ENCODE measurements around the gene HDLBP. TPM values are rescaled to one million over a fixed set of nuclear protein-coding genes. Genes with fewer than 3 reads are reported as not detected.

The HDLBP gene
- total RNA-seq, 6 experiments from 2014 or later, result 991 to 1,153 (median 1,104) TPM

DNA sequence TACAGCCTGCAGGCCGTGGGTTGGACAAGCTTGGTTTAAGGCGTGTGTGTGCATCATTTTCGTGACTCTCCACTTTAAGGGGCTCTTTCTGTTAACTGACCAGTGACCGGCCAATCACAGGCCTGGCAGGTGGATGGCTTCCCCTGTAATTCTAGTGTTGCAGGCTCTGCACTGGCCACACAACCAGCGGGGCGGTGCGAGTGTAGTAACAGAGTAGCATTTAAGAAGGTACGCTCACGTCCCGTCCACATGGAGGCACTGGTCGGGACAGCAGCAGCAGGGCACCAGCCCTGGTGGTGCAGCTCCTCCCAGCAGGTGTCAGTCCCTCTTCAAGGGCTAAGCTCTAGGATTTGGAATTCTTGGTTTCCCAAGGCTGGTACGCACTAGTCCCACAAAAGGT is 135.0 kb downstream of the HDLBP start:
- Mint-ChIP-seq H3K4me1 (ENCODE audit: low read depth) (no peaks in the 10 kb centered on the region), H3K36me3 (ENCODE audit: low read depth) (peaks cover 16% of the 10 kb centered on the region), H3K27me3 (ENCODE audit: insufficient read depth) (no peaks in the 10 kb centered on the region; the same call in 1 of the 2 replicates), H3K27ac (no peak overlapping the region), H3K9me3 (no peaks in the 10 kb centered on the region), H3K4me3 (no peak overlapping the region)
- TF ChIP-seq, protein P1, sequence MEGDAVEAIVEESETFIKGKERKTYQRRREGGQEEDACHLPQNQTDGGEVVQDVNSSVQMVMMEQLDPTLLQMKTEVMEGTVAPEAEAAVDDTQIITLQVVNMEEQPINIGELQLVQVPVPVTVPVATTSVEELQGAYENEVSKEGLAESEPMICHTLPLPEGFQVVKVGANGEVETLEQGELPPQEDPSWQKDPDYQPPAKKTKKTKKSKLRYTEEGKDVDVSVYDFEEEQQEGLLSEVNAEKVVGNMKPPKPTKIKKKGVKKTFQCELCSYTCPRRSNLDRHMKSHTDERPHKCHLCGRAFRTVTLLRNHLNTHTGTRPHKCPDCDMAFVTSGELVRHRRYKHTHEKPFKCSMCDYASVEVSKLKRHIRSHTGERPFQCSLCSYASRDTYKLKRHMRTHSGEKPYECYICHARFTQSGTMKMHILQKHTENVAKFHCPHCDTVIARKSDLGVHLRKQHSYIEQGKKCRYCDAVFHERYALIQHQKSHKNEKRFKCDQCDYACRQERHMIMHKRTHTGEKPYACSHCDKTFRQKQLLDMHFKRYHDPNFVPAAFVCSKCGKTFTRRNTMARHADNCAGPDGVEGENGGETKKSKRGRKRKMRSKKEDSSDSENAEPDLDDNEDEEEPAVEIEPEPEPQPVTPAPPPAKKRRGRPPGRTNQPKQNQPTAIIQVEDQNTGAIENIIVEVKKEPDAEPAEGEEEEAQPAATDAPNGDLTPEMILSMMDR (IDR thresholded peaks at IDR 0.05), result no peak
- DNase-seq, result no peak

DNA sequence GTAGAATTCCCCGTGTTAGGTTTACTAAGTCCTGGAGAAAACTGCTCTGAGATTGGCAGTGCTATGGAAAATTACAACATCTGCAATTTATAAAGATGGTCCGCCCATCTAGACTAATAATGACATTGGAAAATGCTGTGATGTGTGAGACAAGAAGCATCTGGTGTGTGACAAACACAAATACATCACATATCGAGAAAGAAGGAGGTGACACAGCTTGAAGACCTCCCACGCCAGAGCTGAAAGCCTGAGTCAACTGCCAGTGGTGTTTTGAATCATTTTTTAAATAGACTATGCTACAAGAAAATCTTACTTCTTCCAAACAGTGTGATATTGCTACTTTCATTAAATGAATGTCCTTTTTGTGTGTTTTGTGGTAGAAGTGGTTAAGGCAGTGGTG is 135.6 kb downstream of the HDLBP start:
- H3K4me1 Mint-ChIP-seq (ENCODE audit: low read depth), result no peaks in the 10 kb centered on the region
- no peak for DNase-seq
- peaks cover 16% of the 10 kb centered on the region for H3K36me3 Mint-ChIP-seq (ENCODE audit: low read depth)
- no peaks in the 10 kb centered on the region; the same call in 1 of the 2 replicates for H3K27me3 Mint-ChIP-seq (ENCODE audit: insufficient read depth)
- no peak overlapping the region for H3K27ac Mint-ChIP-seq
- no peak overlapping the region for H3K4me3 Mint-ChIP-seq
- TF ChIP-seq, protein P1 (IDR thresholded peaks at IDR 0.05), result no peak
- H3K9me3 Mint-ChIP-seq, result no peaks in the 10 kb centered on the region

DNA sequence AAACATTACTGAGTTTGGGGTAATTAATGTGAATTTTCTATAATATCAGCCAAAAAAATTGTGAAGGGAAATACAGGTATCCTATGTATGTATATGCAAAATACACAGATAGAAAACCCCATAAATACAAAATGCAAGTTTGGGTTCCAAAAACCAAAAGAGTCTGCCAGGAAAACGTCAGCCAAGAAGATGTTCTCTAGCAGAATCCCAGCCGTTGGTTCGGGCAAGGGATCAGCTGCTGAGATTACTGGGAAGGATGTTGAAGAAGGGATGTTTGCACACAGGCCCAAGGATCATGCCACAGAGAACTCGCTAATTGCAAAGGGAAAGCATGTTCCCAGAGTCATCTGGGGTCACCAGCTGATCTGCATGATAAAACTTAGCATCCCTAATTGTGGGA is 136.5 kb downstream of the HDLBP start:
- Mint-ChIP-seq H3K36me3 (ENCODE audit: low read depth) (peaks cover 21% of the 10 kb centered on the region), H3K4me3 (no peak overlapping the region), H3K4me1 (ENCODE audit: low read depth) (peaks cover 2% of the 10 kb centered on the region), H3K27me3 (ENCODE audit: insufficient read depth) (peaks cover 1% of the 10 kb centered on the region), H3K9me3 (no peaks in the 10 kb centered on the region), H3K27ac (no peak overlapping the region)
- no peak for DNase-seq
- TF ChIP-seq, protein P1 (IDR thresholded peaks at IDR 0.05), result no peak

DNA sequence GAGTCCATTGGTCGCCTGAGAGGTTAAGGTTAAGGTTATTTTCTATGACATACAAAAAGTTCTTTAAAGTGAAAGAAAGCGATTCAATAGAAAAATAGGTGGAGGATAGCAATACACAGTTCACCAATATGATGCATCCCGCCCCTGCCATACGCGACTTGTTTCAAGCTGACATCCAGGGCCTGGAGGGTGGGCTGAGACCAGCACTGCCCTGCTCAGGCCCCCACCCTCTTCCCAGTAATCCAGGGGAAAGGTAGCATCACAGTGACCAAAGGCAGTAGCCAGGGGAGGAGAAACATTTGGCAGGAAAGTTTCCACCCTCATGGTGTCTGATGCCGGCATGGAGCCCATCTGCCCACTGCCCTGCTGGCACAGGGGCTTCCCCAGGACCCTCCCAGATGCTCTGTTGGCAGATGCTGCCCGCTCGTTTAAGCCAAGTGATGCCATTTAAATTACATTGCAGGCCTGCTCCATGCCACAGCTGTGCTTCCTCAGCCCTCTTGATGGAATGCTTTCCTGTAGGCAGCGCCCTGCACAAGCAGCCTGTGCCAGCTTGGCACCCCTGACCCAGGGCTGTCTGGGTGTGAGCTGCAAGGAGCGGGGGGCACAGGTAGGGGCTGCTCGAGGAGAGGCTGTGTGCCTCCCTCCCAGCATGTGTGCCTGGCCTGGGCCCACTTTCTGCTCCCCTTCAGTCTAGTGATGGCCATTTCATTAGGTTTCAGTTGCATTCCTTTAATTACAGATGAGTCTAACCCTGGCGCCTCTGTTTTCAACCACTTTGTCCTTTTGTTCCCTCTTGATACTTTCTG is 137.7 kb downstream of the HDLBP start:
- Mint-ChIP-seq H3K27ac (no peak overlapping the region), H3K9me3 (no peaks in the 10 kb centered on the region), H3K36me3 (ENCODE audit: low read depth) (peaks cover 28% of the 10 kb centered on the region), H3K27me3 (ENCODE audit: insufficient read depth) (peaks cover 1% of the 10 kb centered on the region), H3K4me3 (no peak overlapping the region), H3K4me1 (ENCODE audit: low read depth) (peaks cover 8% of the 10 kb centered on the region)
- no peak for DNase-seq
- TF ChIP-seq, protein P1 (IDR thresholded peaks at IDR 0.05), result no peak

Other genes starting within 250 kb of the HDLBP start
- 10 to 100 TPM; 17.2 to 20.6 (median 17.9) TPM for gene MTERF4, start 213.4 kb downstream of the HDLBP start, total RNA-seq (2021; fragmentation: NEBNext Ultra II Directional; extraction: Animal tissue kit (Norgen Biotek cat#: 25700))
- 1 to 10 TPM; 3.3 to 7.1 (median 6.0) TPM for gene PASK, start 166.2 kb downstream of the HDLBP start, total RNA-seq (2021; fragmentation: NEBNext Ultra II Directional; extraction: Animal tissue kit (Norgen Biotek cat#: 25700))
- gene PPP1R7, start 165.2 kb downstream of the HDLBP start, total RNA-seq (2021; fragmentation: NEBNext Ultra II Directional; extraction: Animal tissue kit (Norgen Biotek cat#: 25700)), result 100 to 1,000 TPM in 3 of 6 experiments, 10 to 100 TPM in 3; 90.6 to 117 (median 103) TPM
- gene ANO7, start 127.0 kb downstream of the HDLBP start, total RNA-seq (2021; fragmentation: NEBNext Ultra II Directional; extraction: Animal tissue kit (Norgen Biotek cat#: 25700)), result 1 to 10 TPM in 4 of 6 experiments, under 1 TPM in 2; 0.80 to 1.4 (median 1.2) TPM
- gene SEPTIN2, start 253 bp upstream of the HDLBP start, total RNA-seq (2021; fragmentation: NEBNext Ultra II Directional; extraction: Animal tissue kit (Norgen Biotek cat#: 25700)), result 100 to 1,000 TPM; 399 to 468 (median 441) TPM
- gene FARP2, start 40.6 kb upstream of the HDLBP start, total RNA-seq (2021; fragmentation: NEBNext Ultra II Directional; extraction: Animal tissue kit (Norgen Biotek cat#: 25700)), result 10 to 100 TPM; 38.3 to 46.4 (median 41.9) TPM
- 100 to 1,000 TPM; 129 to 159 (median 150) TPM for gene STK25, start 192.9 kb upstream of the HDLBP start, total RNA-seq (2021; fragmentation: NEBNext Ultra II Directional; extraction: Animal tissue kit (Norgen Biotek cat#: 25700))
- gene BOK, start 243.1 kb upstream of the HDLBP start, total RNA-seq (2021; fragmentation: NEBNext Ultra II Directional; extraction: Animal tissue kit (Norgen Biotek cat#: 25700)), result 10 to 100 TPM; 26.3 to 42.4 (median 29.1) TPM

All from HFFc6 (cell line).